Measurements from ENCODE around the gene GPX6.

DNA sequence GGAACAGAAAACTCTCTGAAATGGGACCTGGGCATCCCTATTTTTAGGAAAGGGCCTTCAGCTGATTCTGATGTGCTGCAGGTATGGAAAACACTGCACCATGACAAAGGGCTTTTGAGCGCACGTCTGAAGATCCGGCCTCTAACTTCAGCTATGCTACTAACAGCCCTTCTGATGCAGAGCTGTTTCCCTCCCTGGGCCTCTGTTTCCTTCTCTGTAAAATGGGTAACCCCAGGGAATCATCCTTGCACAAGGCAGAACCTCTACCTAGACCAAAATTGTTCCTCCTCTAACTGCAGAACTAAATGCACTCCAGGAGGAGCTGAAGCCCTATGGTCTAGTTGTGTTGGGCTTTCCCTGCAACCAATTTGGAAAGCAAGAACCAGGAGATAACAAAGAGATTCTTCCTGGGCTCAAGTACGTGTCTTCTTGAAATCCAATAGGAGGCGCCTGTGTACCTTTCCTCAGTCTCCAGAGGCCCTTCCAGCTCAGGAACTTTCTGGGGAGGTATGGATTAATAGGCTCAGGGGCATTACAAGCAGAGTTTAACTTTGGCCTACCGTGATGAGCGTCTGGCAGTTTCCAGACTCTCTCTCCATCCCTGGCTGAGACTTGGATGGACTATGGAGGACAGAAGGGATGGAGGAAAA is 16.0 kb upstream of the GPX6 start:
- TF ChIP-seq TAF1 (IDR thresholded peaks at IDR 0.05; ENCODE audit: borderline replicate concordance, low read depth, low read length) (no peak), HDAC2 (IDR thresholded peaks at IDR 0.05) (no peak), KAT2A (conservative IDR thresholded peaks at IDR 0.05; ENCODE audit: control insufficient read depth, low read depth, low read length) (no peak), ZNF384 (IDR thresholded peaks at IDR 0.05; ENCODE audit: borderline replicate concordance, low read depth, low read length) (no peak), CTCF (IDR thresholded peaks at IDR 0.05 in 2 of 3, conservative IDR thresholded peaks at IDR 0.05 in 1 of 3; ENCODE audit: control insufficient read depth in 2 of 3, extremely low read depth in 1 of 3, insufficient read depth in 1 of 3, low read depth in 3 of 3, low read length in 3 of 3) (no peak; a peak in 1 of 6 replicates), GABPA (IDR thresholded peaks at IDR 0.05; ENCODE audit: low read depth) (no peak), RCOR1 (conservative IDR thresholded peaks at IDR 0.05; ENCODE audit: low read depth, low read length) (no peak), POLR2A (IDR thresholded peaks at IDR 0.05; ENCODE audit: low read depth, low read length) (no peak)
- TF ChIP-seq, protein P1, sequence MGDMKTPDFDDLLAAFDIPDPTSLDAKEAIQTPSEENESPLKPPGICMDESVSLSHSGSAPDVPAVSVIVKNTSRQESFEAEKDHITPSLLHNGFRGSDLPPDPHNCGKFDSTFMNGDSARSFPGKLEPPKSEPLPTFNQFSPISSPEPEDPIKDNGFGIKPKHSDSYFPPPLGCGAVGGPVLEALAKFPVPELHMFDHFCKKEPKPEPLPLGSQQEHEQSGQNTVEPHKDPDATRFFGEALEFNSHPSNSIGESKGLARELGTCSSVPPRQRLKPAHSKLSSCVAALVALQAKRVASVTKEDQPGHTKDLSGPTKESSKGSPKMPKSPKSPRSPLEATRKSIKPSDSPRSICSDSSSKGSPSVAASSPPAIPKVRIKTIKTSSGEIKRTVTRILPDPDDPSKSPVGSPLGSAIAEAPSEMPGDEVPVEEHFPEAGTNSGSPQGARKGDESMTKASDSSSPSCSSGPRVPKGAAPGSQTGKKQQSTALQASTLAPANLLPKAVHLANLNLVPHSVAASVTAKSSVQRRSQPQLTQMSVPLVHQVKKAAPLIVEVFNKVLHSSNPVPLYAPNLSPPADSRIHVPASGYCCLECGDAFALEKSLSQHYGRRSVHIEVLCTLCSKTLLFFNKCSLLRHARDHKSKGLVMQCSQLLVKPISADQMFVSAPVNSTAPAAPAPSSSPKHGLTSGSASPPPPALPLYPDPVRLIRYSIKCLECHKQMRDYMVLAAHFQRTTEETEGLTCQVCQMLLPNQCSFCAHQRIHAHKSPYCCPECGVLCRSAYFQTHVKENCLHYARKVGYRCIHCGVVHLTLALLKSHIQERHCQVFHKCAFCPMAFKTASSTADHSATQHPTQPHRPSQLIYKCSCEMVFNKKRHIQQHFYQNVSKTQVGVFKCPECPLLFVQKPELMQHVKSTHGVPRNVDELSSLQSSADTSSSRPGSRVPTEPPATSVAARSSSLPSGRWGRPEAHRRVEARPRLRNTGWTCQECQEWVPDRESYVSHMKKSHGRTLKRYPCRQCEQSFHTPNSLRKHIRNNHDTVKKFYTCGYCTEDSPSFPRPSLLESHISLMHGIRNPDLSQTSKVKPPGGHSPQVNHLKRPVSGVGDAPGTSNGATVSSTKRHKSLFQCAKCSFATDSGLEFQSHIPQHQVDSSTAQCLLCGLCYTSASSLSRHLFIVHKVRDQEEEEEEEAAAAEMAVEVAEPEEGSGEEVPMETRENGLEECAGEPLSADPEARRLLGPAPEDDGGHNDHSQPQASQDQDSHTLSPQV (IDR thresholded peaks at IDR 0.05), result no peak

Measured in GM12878 (cell line).